H1 (cell line): ENCODE results near the gene FAM151A. TPM values are rescaled to one million over a fixed set of nuclear protein-coding genes. Genes with fewer than 3 reads are reported as not detected.
"Not testable (repeated sequence)": the region's sequence is repeated elsewhere in the genome, so short reads cannot be mapped to it uniquely, and the experiment has no call there.

Source experiments
- CTCF ChIA-PET: fragments of 300-600 bp; sonication (Branson Sonifier 250); formaldehyde crosslinking; loops from one replicate; lab custom pipeline; 2021; ENCODE audit not compliant: partially characterized antibody; lab: Charles Lee
- POLR2A ChIA-PET: fragments of 300-600 bp; sonication (Branson Sonifier 250); formaldehyde crosslinking; loops from one replicate; lab custom pipeline; 2021; ENCODE audit warnings: inconsistent platforms; ENCODE audit not compliant: partially characterized antibody; lab: Charles Lee
- DNase-seq, 2 experiments: peaks; one replicate each; pipeline versions ENCODE4 v3.0.0 to v3.0.0-alpha.2; 2010 to 2022; ENCODE audit warnings: low spot score in 2 of 2, low read depth in 1 of 2, mixed read lengths in 1 of 2
- FAIRE-seq: peaks from 2 replicates; lab custom pipeline; 2011; peaks lifted over from hg19 to GRCh38; lab: Jason Lieb, UNC
- H2AFZ ChIP-seq: 2 replicates; pipeline ENCODE4 v1.8.1; 2012; ENCODE audit warnings: low read length, inconsistent platforms
- H2AK5ac ChIP-seq: 2 replicates; pipeline ENCODE4 v1.6.1; 2013; ENCODE audit warnings: low read depth, low read length
- H2BK120ac ChIP-seq: replicated peaks from 2 replicates; pipeline ENCODE3; 2013; ENCODE audit warnings: low read depth, low read length, inconsistent platforms
- H2BK12ac ChIP-seq: 2 replicates; pipeline ENCODE4 v1.6.1; 2013; ENCODE audit warnings: low read depth, low read length
- H2BK15ac ChIP-seq: 2 replicates; pipeline ENCODE4 v1.6.1; 2013; ENCODE audit warnings: low read length
- H2BK20ac ChIP-seq: 2 replicates; pipeline ENCODE4 v1.6.1; 2013; ENCODE audit warnings: low read length
- H2BK5ac ChIP-seq: 2 replicates; pipeline ENCODE4 v1.6.1; 2013; ENCODE audit warnings: low read depth, low read length
- H3K14ac ChIP-seq: 2 replicates; pipeline ENCODE4 v1.6.1; 2013; ENCODE audit warnings: inconsistent platforms; ENCODE audit not compliant: insufficient read length
- H3K18ac ChIP-seq: 2 replicates; pipeline ENCODE4 v1.6.1; 2013; ENCODE audit warnings: low read length; ENCODE audit errors: extremely low read depth
- H3K23ac ChIP-seq: 2 replicates; pipeline ENCODE4 v1.6.1; 2013; ENCODE audit warnings: inconsistent platforms; ENCODE audit not compliant: insufficient read length
- H3K23me2 ChIP-seq: 2 replicates; pipeline ENCODE4 v1.6.1; 2013; ENCODE audit warnings: low read depth, low read length
- H3K27ac ChIP-seq: 2 replicates; pipeline ENCODE4 v1.6.1; 2011; ENCODE audit warnings: low read depth, low read length, inconsistent platforms
- H3K27me3 ChIP-seq, 4 experiments: replicated peaks in 1 of 4; 1 replicate in 1 of 4; 2 replicates in 3 of 4; pipeline versions ENCODE4 v1.6.1 to v1.8.1; 2011 to 2013; ENCODE audit warnings: low read length in 3 of 4, mild to moderate bottlenecking in 3 of 4, inconsistent platforms in 2 of 4, mixed read lengths in 2 of 4, moderate library complexity in 1 of 4; ENCODE audit not compliant: control insufficient read depth in 3 of 4, insufficient read depth in 3 of 4; ENCODE audit errors: extremely low read depth in 1 of 4
- H3K36me3 ChIP-seq, 4 experiments: 2 replicates each; pipeline versions ENCODE4 v1.6.1 to v1.8.1; 2011 to 2013; ENCODE audit warnings: mild to moderate bottlenecking in 4 of 4, low read length in 3 of 4, moderate library complexity in 2 of 4, control low read depth in 1 of 4, inconsistent platforms in 1 of 4; ENCODE audit not compliant: insufficient read depth in 4 of 4, control insufficient read depth in 2 of 4
- H3K4ac ChIP-seq: replicated peaks from 2 replicates; pipeline ENCODE3; 2013; ENCODE audit warnings: low read length, low read depth, mixed read lengths, inconsistent platforms; ENCODE audit not compliant: insufficient read length
- H3K4me1 ChIP-seq, 4 experiments: replicated peaks in 1 of 4; 1 replicate in 1 of 4; 2 replicates in 3 of 4; pipeline versions ENCODE4 v1.6.1 to v1.8.1; 2011 to 2013; ENCODE audit warnings: low read length in 3 of 4, inconsistent platforms in 2 of 4, mixed read lengths in 1 of 4; ENCODE audit not compliant: insufficient read depth in 4 of 4, control insufficient read depth in 3 of 4
- H3K4me2 ChIP-seq, 2 experiments: 2 replicates each; pipeline versions ENCODE4 v1.6.1 to v1.8.1; 2011 to 2013; ENCODE audit warnings: low read depth in 2 of 2, low read length in 2 of 2, control low read depth in 1 of 2, inconsistent platforms in 1 of 2, mild to moderate bottlenecking in 1 of 2; ENCODE audit not compliant: insufficient read depth in 1 of 2
- H3K4me3 ChIP-seq, 4 experiments: fragments of 200-600, 300-600 bp in 1 of 4; sonication (generic), shearing (Covaris generic), sonication (Bioruptor Twin) in 1 of 4; 2 replicates each; pipeline versions ENCODE4 v1.5.1 to v1.8.1; 2011 to 2016; ENCODE audit warnings: low read length in 4 of 4, low read depth in 3 of 4, control low read depth in 2 of 4, inconsistent platforms in 2 of 4, mild to moderate bottlenecking in 2 of 4, mixed read lengths in 1 of 4, moderate library complexity in 1 of 4; ENCODE audit not compliant: insufficient read depth in 2 of 4; ENCODE audit errors: extremely low read depth in 1 of 4
- H3K56ac ChIP-seq: replicated peaks from 2 replicates; pipeline ENCODE3; 2013; ENCODE audit warnings: low read depth, mild to moderate bottlenecking, mixed read lengths, low read length, inconsistent platforms; ENCODE audit not compliant: insufficient read length
- H3K79me1 ChIP-seq: 2 replicates; pipeline ENCODE4 v1.6.1; 2013; ENCODE audit warnings: low read depth, low read length, control low read depth
- H3K79me2 ChIP-seq, 2 experiments: 2 replicates each; pipeline versions ENCODE4 v1.6.1 to v1.8.1; 2012 to 2013; ENCODE audit warnings: low read length in 2 of 2, mild to moderate bottlenecking in 2 of 2, inconsistent platforms in 1 of 2; ENCODE audit not compliant: insufficient read depth in 2 of 2, control insufficient read depth in 1 of 2
- H3K9ac ChIP-seq, 4 experiments: replicated peaks in 1 of 4; 1 replicate in 1 of 4; 2 replicates in 3 of 4; pipeline versions ENCODE4 v1.6.1 to v1.8.1; 2011 to 2013; ENCODE audit warnings: low read depth in 3 of 4, low read length in 3 of 4, control low read depth in 2 of 4, mild to moderate bottlenecking in 2 of 4, moderate library complexity in 2 of 4, inconsistent platforms in 1 of 4; ENCODE audit errors: extremely low read depth in 1 of 4
- H3K9me3 ChIP-seq, 2 experiments: 2 replicates each; pipeline versions ENCODE4 v1.6.1 to v1.8.1; 2012 to 2013; ENCODE audit warnings: mild to moderate bottlenecking in 2 of 2, moderate library complexity in 2 of 2, control low read depth in 1 of 2, inconsistent platforms in 1 of 2, low read depth in 1 of 2, low read length in 1 of 2, mixed read lengths in 1 of 2; ENCODE audit not compliant: insufficient read depth in 2 of 2
- H4K20me1 ChIP-seq, 2 experiments: replicated peaks in 1 of 2; 2 replicates each; pipeline versions ENCODE3 to v1.8.1; 2011 to 2013; ENCODE audit warnings: inconsistent platforms in 2 of 2, low read length in 2 of 2, mild to moderate bottlenecking in 1 of 2; ENCODE audit not compliant: insufficient read depth in 2 of 2, control insufficient read depth in 1 of 2
- H4K5ac ChIP-seq: 2 replicates; pipeline ENCODE4 v1.6.1; 2013; ENCODE audit warnings: low read length, low read depth, mixed read lengths, inconsistent platforms; ENCODE audit not compliant: insufficient read length
- H4K8ac ChIP-seq: 2 replicates; pipeline ENCODE4 v1.8.0; 2013; ENCODE audit warnings: mild to moderate bottlenecking, moderate library complexity, low read length, inconsistent platforms; ENCODE audit not compliant: insufficient read depth; ENCODE audit errors: extremely low read depth
- H4K91ac ChIP-seq: replicated peaks from 2 replicates; pipeline ENCODE3; 2013; ENCODE audit warnings: low read length, mixed read lengths, inconsistent platforms; ENCODE audit not compliant: insufficient read length
- WGBS, 2 experiments: shearing (Covaris generic) in 1 of 2; methylation state at CpG; one replicate each; pipeline versions ENCODE4 v1.1.6 to v1.1.7; 2013 to 2015; ENCODE audit warnings: low lambda C conversion rate in 2 of 2, mixed read lengths in 2 of 2, inconsistent platforms in 1 of 2, low coverage in 1 of 2, missing lambda C conversion rate in 1 of 2; ENCODE audit not compliant: insufficient replicate concordance in 2 of 2, insufficient coverage in 1 of 2, insufficient read length in 1 of 2; ENCODE audit errors: extremely low coverage in 1 of 2, missing lambda C conversion rate in 1 of 2; 5-methylcytosine and 5-hydroxymethylcytosine counted together
- polyA plus RNA-seq, 7 experiments: library from polyadenylated mRNA; depleted of rRNA in 3 of 7; stranded (reverse) in 5 of 7; unstranded in 2 of 7; fragments of >200 nt in 5 of 7; fragments of 200-250 nt in 2 of 7; gene quantifications; 1 replicate in 5 of 7; 2 replicates in 1 of 7; 4 replicates in 1 of 7; pipeline versions ENCODE4 v1.2.1 to v1.2.3, GENCODE V29; 2011 to 2013; ENCODE audit warnings: missing spikeins in 2 of 7, mixed read lengths in 2 of 7
- total RNA-seq: library from RNA; stranded (reverse); fragmentation: NEBNext Ultra II Directional; extraction: Animal tissue kit (Norgen Biotek cat#: 25700); gene quantifications from 2 replicates; pipeline ENCODE4 v1.2.1, GENCODE V29; 2021

The FAM151A gene
- total and polyA plus RNA-seq, 2 of the 8 experiments (the other 6 are each of a cell fraction or from before 2014, with no cell fraction given) = not detected

- H3K27me3 ChIP-seq, H3K36me3 ChIP-seq, H2BK12ac ChIP-seq, H3K9me3 ChIP-seq, H2AFZ ChIP-seq, POLR2A ChIA-PET, H4K20me1 ChIP-seq, H3K4ac ChIP-seq, H3K4me2 ChIP-seq, H2AK5ac ChIP-seq, H3K23ac ChIP-seq, H2BK120ac ChIP-seq, H3K27ac ChIP-seq, H3K4me3 ChIP-seq, H2BK20ac ChIP-seq, H3K79me2 ChIP-seq, H3K79me1 ChIP-seq, H4K8ac ChIP-seq, H4K91ac ChIP-seq, DNase-seq, H2BK15ac ChIP-seq, H3K18ac ChIP-seq, H3K14ac ChIP-seq, H3K4me1 ChIP-seq, H3K56ac ChIP-seq, H3K23me2 ChIP-seq, H3K9ac ChIP-seq, FAIRE-seq, H2BK5ac ChIP-seq, H4K5ac ChIP-seq: not testable (repeated sequence)
- WGBS, 2 experiments = 83% methylated on average over 7 of the region's 7 CpGs; no CpG with 5 or more reads in 1 of the 2 experiments
- CTCF ChIA-PET = interaction anchor here (0.6 kb wide), 1 partner anchor 21 kb away, joined by 3 read pairs; no protein-coding TSS in a partner anchor
Measured at GRCh38 chr1:54635804-54636203, 12.5 kb upstream of the FAM151A start.
